ENCODE measurements around the gene GP1BA.

DNA sequence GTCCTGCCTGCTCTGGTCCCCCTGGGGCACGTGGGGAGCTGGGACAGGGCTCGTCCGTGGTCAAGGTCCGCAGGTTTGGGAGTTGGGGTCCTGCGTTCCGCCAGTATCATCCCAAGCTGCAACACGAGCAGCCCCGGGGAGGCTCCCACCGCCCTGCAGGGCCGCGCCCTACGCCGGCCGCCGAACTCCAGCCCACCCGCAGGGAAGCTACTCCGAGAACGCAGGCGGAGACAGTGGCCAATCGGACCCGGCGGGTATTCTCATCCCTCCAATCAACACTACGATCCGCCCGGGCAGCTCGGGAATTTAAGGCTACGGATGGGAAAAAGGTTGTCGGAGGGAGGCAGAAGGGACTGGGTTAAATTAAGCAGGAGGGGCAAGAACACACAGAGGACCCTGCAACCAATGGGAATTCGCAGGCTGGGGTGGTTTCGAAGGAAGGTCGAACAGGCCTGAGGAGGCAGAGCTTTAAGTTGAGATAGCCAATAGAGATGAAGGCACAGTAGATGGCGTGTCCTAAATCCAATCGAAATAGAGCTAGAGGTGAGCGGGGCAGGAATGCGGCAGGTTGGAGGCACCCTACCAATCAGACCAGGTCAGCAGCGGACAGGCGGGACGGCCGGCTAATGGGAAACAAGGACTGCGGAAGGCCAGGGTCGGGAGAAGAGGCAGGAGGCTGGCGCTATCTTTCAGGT, 34.9 kb downstream of the GP1BA start:
- TF ChIP-seq, protein P1, sequence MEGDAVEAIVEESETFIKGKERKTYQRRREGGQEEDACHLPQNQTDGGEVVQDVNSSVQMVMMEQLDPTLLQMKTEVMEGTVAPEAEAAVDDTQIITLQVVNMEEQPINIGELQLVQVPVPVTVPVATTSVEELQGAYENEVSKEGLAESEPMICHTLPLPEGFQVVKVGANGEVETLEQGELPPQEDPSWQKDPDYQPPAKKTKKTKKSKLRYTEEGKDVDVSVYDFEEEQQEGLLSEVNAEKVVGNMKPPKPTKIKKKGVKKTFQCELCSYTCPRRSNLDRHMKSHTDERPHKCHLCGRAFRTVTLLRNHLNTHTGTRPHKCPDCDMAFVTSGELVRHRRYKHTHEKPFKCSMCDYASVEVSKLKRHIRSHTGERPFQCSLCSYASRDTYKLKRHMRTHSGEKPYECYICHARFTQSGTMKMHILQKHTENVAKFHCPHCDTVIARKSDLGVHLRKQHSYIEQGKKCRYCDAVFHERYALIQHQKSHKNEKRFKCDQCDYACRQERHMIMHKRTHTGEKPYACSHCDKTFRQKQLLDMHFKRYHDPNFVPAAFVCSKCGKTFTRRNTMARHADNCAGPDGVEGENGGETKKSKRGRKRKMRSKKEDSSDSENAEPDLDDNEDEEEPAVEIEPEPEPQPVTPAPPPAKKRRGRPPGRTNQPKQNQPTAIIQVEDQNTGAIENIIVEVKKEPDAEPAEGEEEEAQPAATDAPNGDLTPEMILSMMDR (IDR thresholded peaks at IDR 0.05 in 8 of 11, conservative IDR thresholded peaks at IDR 0.05 in 3 of 11), result peak in 1 of 11 experiments; percentile 26
- TF ChIP-seq POLR2AphosphoS5 (IDR thresholded peaks at IDR 0.05), result peak in 2 of 3 donors; percentile 34 to 72
- TF ChIP-seq POLR2A (IDR thresholded peaks at IDR 0.05), result no peak

All from spleen (tissue), 7 donors.